HG02798 (cell line): Measurements from ENCODE around the gene FAM89B.

Experiments
- ATAC-seq: cut with Tn5 transposase; IDR thresholded peaks from one replicate; pipeline ENCODE4 v1.9.1; 2021; ENCODE audit warnings: mild to moderate bottlenecking; ENCODE audit not compliant: unreplicated experiment, poor library complexity

Gene FAM89B

DNA sequence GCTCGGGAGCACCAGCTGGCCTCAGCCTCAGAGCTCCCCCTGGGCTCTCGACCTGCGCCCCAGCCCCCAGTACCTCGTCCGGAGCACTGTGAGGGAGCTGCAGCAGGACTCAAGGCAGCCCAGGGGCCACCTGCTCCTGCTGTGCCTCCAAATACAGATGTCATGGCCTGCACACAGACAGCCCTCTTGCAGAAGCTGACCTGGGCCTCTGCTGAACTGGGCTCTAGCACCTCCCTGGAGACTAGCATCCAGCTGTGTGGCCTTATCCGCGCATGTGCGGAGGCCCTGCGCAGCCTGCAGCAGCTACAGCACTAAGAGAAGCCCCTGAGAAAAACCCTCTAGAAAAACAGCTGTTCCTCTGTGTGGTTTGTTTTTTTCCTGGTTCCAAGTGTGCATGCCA is 918 bp upstream of the FAM89B start:
- ATAC-seq: no peak

GRCh38 chr11:65571940-65572339 is 398 bp upstream of the FAM89B start:
- ATAC-seq: no peak

DNA sequence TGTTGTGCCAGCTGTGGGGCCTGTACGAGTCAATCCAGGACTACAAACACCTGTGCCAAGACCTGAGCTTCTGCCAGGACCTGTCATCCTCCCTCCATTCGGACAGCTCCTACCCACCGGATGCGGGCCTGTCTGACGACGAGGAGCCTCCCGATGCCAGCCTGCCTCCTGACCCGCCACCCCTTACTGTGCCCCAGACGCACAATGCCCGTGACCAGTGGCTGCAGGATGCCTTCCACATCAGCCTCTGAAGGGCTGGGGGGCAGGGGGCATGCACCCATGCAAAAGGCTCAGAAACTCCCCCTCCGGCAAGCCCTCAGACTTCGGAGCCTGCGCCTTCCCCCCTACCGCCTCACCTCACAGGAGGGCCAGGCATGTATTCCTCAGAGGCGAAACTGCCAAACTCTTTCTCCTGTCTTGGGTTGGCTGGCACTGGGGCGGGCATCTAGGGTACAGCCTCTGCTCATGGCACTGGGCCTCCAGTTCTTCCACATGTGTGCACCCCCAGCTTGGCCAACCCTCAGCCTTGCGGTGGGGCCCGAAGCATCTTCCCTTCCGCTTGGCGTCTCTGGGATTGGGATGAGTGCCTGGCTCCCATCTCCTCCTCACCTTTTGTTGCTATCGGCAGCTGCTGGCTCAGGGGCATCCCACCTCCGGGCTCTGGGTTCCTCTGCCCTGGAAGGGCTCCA is 1.2 kb downstream of the FAM89B start:
- no peak for ATAC-seq

DNA sequence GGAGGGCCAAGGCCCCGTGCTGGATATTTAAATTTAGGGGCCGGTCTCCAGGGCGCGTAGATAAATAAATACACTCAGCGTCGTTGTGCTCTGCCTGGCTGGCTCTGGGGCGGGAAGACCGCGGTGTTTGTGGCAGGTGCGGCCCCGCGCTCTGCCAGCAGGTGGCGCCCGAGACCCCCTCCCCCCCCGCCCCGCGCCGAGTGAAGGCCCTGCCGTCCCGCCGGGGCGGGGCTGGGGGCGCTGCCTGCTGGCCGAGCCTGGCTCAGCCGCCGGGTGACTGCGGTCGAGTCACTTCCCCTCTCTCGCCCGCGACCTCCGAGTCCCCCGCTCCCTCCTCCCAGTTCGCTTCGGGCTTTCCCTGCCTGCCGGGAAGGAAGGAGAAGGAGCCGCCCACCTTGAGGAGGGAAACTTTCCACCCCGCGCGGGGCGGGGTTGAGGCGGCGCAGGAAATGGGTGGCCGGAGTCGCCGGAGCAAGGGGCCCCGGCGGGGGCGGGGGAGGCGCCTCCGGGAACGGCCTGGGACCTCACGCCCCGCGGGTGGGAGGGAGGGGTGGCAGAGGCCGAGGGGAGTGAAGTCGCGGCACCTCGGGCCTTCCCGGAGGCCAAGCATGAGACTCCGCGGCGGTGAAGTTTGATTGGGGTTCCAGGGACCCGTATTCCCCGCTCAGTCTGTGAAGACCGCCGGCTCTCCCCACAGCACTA is 1.9 kb downstream of the FAM89B start:
- ATAC-seq: peak; percentile 45

DNA sequence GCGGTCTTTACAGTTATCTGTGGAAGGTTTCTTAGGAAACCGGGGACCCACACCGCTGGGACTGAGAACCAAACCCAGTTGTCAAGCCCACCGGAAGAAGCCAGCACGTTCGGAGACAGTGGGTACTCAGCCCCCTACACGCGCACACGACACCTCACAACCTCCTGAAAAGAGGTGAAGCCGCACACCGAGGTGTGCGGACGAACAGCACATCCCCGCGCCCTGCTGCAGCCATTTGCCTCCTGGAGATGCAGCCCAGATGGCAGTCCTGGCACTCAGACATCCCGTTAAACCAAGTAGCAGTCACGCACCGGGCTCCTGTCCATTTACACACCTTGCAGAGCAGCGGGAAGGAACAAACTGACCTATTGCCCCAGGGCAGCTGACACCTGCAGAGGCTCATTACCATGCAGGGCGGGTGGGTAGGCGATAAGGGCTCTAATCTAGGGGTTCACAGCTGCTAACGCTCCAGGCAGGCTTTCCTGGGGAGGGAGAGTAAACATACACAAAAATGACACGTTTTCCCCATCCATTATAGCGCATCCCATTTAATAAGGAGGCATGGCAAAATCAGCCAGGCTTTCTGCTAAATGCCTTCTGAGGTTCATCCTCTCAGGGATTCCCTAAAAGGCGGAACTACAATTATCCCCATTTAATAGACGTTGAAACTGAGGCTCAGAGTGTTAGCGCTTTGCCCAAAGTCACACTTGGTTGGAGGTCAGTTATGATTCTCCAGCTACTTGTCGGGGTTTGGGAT is 2.7 kb downstream of the FAM89B start:
- no peak for ATAC-seq

GRCh38 chr11:65575568-65576231 is 3.4 kb downstream of the FAM89B start, which contains the start of gene EHBP1L1:
TSS of gene EHBP1L1 (plus strand) at chr11:65576053. CDS start at chr11:65576303, 250 bp downstream.
- peak; percentile 35 for ATAC-seq

DNA sequence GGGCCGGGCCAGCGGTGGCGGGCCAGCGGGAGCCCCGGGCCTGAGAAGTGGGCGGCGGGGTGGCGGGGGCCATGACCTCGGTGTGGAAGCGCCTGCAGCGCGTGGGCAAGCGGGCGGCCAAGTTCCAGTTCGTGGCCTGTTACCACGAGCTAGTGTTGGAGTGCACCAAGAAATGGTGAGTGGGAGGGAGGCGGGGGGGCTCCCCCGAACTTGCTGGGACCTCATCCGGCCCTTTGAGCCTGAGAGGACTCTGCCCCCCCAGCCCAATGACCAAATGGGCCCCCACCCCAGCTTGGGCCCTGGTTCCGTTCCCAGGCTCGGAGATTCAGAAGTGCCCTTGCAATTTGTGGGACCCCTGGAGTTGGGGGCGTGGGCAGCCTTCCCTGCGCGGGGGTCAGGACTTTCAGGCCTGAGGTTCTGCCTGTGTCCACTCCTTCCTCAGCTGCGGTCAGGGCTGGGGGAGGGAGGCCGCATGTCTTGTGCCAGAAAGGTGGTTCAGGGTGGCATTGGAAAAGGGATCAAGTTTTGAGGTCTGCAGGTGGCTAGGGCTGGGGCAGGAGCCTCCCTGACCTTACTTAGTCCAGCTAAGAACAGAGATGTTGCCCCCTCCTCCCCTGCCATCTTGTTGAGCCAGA is 4.0 kb downstream of the FAM89B start:
- ATAC-seq: no peak

DNA sequence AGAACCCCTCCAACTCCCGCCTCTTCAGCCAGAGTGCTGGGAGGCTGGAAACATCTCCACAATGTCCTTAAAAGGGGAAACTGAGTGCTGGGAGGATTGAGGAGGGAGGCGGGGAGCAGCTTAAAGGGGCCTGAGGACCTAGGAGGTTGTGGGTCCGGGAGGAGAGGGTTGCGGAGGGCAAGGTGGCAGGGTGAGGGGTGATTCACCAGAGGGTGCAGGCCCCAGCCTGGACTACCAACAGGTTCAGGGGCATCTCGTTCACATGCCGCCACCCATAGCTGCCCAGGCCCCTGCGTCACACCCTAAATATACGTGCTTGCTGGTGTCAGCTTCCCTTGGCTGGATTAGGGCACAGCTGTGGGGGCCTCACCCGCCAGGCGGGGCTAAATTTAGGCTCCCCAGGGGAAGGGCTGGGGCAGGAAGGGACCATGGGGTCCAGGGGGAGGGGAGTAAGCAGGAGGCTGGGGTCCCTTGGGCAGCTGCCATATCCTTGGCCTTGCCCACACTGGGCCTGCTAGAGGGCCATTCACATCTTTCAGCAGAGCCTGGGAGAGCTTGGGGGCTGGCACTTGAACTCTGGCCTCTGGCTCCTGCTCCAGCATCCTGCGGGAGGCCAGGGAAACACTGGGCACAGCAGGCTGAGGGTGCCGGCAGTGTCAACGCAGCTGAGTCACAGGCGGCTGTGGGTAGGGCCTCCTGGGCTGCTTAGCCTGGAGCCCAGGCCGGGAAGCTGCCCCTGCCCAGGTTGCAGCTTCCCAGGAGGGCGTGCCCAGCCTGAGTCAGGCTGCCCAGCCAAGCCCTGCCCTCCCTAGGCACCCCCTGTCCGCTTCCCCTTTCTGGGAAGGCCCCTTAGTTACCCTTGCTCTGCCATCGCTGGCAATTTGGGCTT is 4.8 kb downstream of the FAM89B start:
- ATAC-seq: no peak

DNA sequence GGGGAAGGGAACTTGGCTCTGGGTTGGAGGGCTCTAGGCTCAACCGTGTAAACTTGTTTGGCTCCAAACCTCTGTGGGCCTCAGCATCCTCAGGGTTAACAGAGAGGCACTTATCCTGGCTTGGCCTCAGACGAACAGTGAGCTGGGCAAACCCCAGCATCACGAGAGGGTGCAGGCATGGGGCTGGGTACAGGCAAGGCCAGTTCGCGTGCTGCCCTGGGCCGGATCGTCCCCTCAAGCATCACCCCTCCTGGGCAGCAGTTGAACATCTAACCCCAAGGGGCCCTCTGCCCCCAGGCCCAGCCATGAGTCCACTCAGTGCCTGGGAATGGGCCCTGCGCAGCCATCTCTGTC is 5.4 kb downstream of the FAM89B start:
- no peak for ATAC-seq

- no peak for ATAC-seq
Observed at GRCh38 chr11:65578134-65578533, 5.8 kb downstream of the FAM89B start.

DNA sequence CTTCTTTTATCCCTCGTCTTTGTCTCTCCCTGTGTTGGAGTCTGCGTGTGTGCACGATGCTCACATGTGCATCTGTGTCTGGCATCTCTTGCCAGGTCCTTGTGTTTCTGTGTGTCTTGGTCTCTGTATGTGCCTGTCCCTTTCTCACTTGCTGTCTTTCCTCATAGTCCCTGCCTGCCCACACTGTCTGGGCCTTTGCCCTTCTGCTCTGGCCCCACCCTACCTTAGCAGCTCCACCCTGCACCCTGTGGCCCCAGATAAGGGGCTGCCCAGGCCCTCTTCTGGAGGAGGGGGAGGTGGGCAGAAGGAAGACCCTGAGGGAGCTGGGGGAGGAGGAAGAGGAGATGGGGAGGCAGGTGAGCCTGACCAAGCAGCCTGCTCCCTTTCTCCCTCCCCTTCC is 6.3 kb downstream of the FAM89B start:
- no peak for ATAC-seq

DNA sequence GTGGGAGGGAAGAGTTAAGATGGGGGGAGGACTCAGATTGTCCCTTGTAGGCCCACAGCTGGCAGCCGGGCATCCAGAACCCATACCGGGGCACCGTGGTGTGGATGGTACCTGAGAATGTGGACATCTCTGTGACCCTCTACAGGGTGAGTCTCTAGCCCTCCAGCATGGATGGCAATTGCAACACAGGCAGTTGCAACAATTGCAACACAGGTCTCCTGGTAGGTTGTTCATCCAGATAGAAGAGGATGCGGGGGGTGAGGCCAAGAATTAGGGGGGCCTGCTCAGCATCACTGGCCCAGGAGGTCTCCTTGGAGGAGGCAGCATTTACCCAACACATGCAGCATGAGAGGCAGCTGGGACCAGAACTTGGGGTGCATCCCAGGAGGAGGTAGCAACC is 7.0 kb downstream of the FAM89B start:
- ATAC-seq: no peak

DNA sequence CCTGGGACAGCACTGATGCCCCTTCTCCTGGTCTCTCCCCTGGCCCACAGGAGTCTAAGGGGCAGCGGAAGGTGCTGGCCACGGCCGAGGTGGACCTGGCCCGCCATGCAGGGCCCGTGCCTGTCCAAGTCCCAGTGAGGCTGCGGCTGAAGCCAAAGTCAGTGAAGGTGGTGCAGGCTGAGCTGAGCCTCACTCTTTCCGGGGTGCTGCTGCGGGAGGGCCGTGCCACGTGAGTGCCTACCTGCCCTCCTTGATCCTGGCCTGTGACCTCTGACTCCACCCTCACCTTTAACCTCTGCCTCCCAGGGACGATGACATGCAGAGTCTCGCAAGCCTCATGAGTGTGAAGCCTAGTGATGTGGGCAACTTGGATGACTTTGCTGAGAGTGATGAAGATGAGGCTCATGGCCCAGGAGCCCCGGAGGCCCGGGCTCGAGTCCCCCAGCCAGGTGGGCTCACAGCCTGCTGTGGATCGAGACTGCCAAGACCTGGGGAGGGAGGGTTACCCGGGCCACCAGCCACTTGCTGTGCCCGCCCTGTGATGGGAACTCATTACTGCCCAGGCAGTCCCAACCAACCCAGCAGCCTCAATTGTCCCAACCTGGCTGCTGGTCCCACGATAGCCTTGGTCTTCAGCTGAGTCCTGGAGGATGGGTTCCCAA is 7.8 kb downstream of the FAM89B start:
- no peak for ATAC-seq

GRCh38 chr11:65580756-65581155 is 8.4 kb downstream of the FAM89B start:
- ATAC-seq: no peak

- ATAC-seq: no peak
Observed at GRCh38 chr11:65581928-65582327, 9.6 kb downstream of the FAM89B start.

- ATAC-seq: no peak
Observed at GRCh38 chr11:65583589-65583988, 11.3 kb downstream of the FAM89B start.

- ATAC-seq: no peak
Observed at GRCh38 chr11:65584106-65584505, 11.8 kb downstream of the FAM89B start.

DNA sequence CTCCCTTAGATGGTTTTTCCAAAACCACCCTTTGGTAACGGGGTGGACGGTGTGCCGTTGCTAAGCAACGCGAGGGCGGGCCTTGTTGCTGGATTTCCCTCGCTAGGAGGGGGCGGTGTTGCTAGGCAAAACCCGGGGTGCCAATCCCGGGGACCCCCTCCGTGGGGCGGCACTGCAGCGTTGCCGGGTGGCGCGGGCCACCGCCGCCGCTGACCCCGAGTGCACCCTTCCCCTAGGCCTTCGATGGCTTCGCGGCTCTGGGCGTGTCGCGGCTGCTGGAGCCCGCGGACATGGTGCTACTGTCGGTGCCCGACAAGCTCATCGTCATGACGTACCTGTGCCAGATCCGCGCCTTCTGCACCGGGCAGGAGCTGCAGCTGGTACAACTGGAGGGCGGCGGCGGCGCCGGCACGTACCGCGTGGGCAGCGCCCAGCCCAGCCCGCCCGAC is 12.4 kb downstream of the FAM89B start:
- no peak for ATAC-seq
